GM23248 (cell line): ENCODE data around the gene FAAP24.

Experiments
- EZH2 ChIP-seq: fragments of 200-600 bp; sonication (generic); IDR thresholded peaks from 2 replicates; pipeline ENCODE4 v1.6.1; 2018; ENCODE audit warnings: antibody characterized with exemption, mild to moderate bottlenecking; ENCODE audit not compliant: insufficient read depth, poor library complexity, severe bottlenecking
- EZH2phosphoT487 ChIP-seq: fragments of 200-600 bp; sonication (generic); IDR thresholded peaks from 2 replicates; pipeline ENCODE4 v1.6.1; 2018; ENCODE audit warnings: antibody characterized with exemption, moderate library complexity, mild to moderate bottlenecking, low read depth; ENCODE audit not compliant: insufficient read depth

GRCh38 chr19:32998722-32999121 lies 26.7 kb downstream of the FAAP24 start:
- TF ChIP-seq EZH2phosphoT487, result no peak
- TF ChIP-seq EZH2, result no peak
